Testis (tissue), 2 donors: ENCODE results near the gene ANO7.

Experiments
- POLR2A ChIP-seq: fragments of 450-650 bp; IDR thresholded peaks from one replicate; pipeline ENCODE4 v1.6.1; 2017; ENCODE audit warnings: antibody characterized with exemption, mild to moderate bottlenecking, moderate library complexity
- TF ChIP-seq, protein P1 (sequence below), 3 experiments: fragments of 450-650 bp in 2 of 3; fragments of 200-600 bp in 1 of 3; sonication (generic) in 1 of 3; IDR thresholded peaks; one replicate each; pipeline ENCODE4 v1.5.1; 2016 to 2019; ENCODE audit warnings: antibody characterized with exemption in 3 of 3, mild to moderate bottlenecking in 2 of 3, moderate library complexity in 1 of 3

DNA sequence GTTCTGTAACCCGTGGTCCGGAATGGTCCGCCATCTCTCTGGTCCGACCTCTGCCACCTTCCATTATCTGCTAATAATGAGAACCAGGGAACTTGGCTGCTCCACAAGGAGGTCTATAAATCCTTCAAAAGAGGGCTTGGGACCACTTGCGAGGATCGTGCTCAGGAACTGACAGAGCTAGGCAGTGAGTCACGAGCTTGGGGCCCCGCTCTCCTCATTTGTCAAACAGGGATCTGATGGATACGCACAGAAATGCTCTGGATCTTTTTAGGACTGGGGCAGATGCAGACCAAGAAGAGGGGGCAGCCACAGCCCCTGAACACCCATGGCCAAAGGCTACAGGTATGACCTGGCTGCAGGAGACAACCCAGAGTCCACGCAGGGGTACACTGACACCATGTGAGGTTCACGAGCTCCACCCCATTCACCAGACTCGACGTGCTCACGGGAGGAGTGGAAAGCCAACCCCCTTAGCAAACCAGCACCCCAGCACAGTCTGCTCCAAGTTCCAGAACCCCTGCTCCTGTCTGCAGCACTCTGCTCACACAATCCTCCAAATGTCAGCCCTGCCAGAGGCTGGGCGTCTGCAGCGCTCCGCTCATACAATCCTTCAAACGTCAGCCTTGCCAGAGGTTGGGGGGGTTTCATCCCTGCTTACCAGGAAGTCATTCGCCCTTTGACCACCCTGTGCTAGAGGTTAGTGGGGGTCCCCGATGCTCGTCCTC, 45.8 kb downstream of the ANO7 start:
- TF ChIP-seq, protein P1, sequence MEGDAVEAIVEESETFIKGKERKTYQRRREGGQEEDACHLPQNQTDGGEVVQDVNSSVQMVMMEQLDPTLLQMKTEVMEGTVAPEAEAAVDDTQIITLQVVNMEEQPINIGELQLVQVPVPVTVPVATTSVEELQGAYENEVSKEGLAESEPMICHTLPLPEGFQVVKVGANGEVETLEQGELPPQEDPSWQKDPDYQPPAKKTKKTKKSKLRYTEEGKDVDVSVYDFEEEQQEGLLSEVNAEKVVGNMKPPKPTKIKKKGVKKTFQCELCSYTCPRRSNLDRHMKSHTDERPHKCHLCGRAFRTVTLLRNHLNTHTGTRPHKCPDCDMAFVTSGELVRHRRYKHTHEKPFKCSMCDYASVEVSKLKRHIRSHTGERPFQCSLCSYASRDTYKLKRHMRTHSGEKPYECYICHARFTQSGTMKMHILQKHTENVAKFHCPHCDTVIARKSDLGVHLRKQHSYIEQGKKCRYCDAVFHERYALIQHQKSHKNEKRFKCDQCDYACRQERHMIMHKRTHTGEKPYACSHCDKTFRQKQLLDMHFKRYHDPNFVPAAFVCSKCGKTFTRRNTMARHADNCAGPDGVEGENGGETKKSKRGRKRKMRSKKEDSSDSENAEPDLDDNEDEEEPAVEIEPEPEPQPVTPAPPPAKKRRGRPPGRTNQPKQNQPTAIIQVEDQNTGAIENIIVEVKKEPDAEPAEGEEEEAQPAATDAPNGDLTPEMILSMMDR (IDR thresholded peaks at IDR 0.05): no peak
- TF ChIP-seq POLR2A: no peak
